ENCODE measurements around the gene ZNF23.

GRCh38 chr16:71499775-71500364 lies 37.8 kb upstream of the ZNF23 start:
- no peak for TF ChIP-seq POLR2A (IDR thresholded peaks at IDR 0.05)
- peak; percentile 15 to 67 (median 49) for TF ChIP-seq CTCF (IDR thresholded peaks at IDR 0.05)

Measured in thyroid gland (tissue), 4 donors.